Cerebellar nuclear complex (tissue), 1 donor: ENCODE results near the gene ZNF787.

Source experiments
- DNase-seq, 2 experiments: peaks; one replicate each; lab custom pipeline; 2025; lab: John Stamatoyannopoulos, UW

ZNF787 gene

DNA sequence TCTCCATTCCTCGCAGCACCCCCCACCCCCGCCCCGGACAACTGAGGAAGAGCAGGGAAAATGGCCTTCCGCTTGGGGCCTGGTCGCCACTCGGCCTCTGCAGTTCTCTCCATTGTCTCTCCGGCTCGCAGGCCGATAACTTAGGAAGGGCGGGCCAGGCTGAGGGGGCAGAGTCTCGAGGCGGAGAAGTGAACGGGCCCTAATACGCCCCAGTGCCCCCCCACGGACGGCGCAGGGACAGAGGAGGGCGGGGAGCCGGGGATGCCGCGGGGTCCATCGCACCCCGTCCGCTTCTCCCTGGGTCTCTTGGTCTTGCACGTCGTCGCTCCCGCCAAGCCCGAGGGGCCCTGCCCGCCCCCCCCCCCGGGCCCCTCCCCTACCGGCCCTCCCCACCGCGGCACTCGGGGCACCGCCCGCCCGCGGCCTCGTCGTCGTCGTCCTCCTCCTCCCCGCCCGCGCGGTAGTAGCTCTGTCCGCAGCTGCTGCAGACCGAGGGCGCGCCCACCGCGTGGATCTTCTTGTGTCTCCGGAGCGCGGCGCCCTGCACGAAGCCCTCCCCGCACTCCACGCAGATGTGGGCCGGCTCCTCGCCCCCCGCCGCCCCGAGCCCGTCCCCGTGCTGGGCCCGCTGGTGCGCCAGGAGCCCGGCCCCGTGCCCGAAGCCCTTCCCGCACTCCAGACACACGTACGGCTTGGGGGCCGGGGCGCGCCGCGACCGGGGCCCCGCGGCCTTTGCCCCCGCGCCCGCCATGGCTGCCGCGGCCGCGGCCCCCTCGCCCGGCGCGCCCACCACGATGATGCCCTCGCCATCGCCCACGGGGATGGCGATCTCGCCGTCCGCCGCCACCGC, 33.2 kb downstream of the ZNF787 start:
- DNase-seq, result no peak

DNA sequence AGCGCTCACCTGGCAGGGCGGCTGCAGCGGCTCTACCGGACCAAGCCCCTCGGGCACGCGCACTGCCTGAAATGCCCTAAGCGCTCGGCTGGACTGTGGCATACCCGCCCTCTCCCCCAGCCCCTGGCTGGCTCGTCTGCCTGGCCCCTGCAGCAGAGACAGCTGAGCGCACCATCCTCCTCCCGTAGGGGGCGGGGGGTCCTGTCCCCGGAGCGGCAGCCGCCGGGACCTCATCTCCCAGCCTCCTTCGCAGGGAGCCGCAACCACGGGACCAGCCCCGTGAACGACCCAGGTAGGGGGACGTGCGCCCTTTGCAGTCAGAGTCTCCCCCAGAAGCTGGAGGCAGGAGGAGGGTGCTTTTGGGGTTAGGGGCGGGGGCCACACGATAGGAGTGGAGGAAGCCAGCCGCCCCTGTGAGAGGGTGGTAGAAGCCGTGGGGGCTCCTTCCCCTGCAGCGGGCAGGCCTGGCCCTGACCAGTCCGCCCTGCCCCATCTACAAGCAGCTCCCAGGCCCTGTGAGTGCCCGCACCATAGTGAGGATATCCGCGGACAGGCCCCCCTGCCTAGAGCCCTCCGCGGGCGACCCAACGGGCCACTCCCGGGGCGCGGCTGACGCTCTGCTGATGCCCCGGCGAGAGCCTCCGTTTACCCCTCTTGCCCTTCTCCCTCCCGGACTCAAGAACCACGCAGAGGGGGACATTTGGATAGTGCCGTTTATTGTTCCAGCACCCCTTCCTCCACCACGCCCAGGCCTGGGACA, 34.2 kb downstream of the ZNF787 start:
- no peak for DNase-seq

DNA sequence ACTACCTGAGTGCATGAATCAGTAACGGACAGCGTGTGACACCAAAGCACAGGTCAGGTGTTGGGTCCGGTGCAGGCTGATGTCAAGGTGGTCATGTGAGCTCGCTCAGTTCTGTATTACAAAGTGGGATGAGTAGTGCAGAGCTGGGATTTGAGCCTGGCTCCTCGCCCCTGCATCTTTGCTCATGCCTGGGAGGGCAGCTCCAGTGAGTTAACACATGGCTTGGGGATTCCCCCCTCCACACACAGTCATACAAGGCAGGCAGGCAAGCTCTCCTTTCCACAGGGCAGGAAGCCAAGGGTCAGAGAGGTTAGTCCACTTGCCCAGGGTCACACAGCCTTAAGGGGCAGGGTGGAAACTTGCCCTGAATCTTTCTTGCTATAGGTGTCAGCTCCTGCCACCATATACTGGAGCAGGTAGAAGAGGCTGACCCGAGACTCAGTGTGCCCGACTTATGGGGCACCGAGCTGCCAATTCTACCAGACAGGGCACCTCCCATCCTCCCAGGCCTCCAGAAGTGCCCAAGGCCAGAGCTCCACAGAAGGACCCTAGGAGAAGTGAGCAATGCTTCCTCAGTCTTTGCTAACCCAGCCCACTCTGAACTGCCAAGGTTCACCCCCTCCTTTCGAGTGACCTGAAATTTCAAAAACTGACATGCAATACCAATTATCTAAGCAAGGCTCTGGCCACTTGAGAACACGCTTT, 35.4 kb downstream of the ZNF787 start:
- DNase-seq, result no peak

DNA sequence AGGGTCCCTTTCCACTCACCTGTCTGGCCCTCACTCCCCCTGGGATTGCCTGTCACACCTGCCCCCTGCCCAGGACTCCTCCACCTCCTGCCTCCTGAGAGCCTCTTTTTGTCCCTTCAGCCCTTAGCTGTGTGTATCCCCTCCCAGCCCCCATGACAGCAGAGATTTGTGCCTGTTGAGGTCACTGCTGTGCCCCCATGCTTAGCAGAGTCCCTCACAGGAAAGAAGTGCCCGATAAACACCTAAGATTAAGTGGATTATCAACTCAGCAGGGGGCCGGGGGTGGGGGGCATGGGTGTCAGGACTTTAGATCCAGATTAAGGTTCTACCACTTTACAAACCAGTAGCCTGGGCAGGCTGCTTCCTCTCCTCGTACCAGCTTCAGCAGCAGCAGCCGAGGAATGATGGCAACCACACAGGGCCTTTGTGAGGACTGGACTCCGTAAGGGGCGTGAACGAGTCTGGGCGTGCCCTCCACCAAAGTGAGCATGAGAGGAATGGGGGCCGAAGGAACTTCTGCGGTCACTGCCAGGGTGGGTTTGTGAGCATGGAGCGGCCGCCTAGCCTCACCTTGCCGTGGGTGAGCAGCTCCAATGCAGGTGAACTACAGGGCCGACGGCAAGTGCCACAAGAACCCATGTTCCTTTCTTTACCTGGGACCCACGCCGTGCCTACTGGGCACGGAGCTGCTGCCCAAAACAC, 36.1 kb downstream of the ZNF787 start:
- DNase-seq, result no peak

- DNase-seq, result no peak
These were observed 37.4 kb downstream of the ZNF787 start for GRCh38 chr19:56083668-56084067.

GRCh38 chr19:56080669-56081401, 40.3 kb downstream of the ZNF787 start:
- DNase-seq, result no peak

DNA sequence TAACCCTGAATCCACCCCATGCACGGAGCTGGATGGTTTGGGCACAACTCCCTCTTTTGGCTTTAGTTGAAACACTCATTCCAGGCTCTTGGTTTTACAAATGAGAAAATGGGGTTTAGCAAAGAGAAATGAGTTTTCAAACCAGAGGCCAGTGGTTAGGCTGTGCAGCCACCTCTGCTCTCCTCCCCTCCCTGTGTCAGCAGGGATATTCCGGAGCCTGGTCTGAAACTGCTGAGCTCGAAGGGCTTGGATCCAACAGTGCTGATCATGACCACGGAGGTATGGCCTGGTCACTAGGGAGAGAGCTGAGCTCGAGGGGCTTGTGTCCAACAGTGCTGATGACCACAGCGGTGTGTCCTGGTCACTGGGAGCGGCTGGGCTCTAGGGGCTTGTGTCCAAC, 41.5 kb downstream of the ZNF787 start:
- DNase-seq, result no peak

DNA sequence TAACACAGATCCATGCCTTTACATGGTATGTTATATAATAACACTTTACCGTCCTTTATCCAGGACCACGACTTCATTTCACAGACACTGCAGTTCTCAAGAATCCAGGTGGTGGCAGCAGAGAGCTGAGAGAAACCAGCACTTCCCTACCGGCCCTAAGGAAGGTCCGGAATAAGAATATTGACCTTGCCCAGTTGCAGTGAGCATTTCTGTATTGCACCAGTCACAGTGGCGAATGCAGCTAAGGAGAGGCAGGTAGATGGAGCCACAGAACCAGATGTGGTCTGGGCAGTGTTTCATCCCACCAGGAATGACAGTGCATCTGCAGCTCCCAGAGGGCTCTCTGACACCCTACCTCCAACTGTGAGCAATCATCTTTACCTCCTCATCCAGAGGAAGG, 44.6 kb downstream of the ZNF787 start:
- DNase-seq, result no peak

DNA sequence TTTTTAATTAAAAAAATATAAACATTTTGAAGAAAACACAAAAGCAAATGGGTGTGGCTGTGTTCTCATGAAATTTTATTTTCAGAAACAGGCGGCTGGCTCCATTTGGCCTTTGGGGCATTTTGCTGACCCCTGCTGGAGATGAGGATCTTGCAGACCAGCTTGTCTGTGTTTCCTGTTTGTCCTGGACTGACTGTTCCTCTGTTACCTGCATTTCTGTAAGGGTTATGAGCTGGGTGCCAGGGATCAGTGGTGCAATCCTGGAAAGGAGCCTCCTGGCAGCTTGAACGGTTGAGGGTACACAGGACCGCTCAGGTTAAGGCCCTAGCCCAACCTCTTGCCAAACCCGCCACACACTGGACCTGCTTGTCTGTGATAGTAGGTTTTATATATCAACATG, 49.9 kb downstream of the ZNF787 start:
- no peak for DNase-seq

DNA sequence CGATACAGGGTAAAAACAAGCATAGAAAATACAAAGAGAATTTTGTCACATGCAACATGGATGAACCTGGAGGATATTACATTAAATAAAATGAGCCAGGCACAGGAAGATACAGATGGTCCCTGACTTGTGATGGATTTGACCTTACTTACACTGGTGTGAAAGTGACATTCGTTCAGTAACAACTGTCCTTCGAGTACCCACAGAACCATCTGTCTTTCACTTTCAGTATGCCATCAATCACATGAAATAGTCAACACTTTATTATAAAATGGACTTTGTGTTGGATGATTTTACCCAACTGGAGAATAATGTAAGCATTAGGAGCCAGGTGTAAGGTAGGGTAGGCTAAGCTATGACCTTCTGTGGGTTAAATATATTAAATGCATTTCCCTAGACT, 51.5 kb downstream of the ZNF787 start:
- DNase-seq, result no peak

GRCh38 chr19:56066152-56067023, 54.7 kb downstream of the ZNF787 start:
- DNase-seq, result no peak

- DNase-seq, result no peak
These were observed 67.5 kb downstream of the ZNF787 start for GRCh38 chr19:56053596-56053995.
